Measurements from ENCODE around the gene TOX2.

The TOX2 gene

DNA sequence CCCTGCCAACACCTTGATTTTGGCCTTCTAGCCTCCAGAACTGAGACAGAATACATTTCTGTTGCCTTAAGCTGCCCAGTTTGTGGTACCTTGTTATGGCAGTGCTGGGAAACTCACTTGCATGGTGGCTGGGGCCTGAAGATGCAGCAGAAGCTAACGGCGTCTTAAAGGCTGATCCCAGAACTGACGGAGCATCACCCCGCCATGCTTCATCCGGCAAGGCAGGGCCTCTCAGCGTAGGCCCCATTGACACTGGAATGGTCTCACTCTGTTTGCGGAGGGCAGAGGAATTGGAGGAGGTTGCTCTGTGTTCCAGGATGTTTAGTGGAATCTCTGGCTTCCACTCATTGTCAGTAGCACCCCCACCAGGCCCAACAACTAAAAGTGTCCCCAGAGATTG is 170.2 kb downstream of the TOX2 start:
- H3K4me1 ChIP-seq (ENCODE audit: control insufficient read depth, low read length) = 0 out of 2 replicates have a peak, but pooled peaks cover 2% of the 10 kb centered on the region
- no peak overlapping the region for H3K4me2 ChIP-seq (ENCODE audit: low read length)
- H3K36me3 ChIP-seq (ENCODE audit: control insufficient read depth, low read length) = no peaks in the 10 kb centered on the region
- no peak overlapping the region for H3K4me3 ChIP-seq (ENCODE audit: low read length)
- H3K9me2 ChIP-seq (replicated peaks; ENCODE audit: control insufficient read depth, low read length) = no peaks in the 10 kb centered on the region
- no peaks in the 10 kb centered on the region for H3K9me3 ChIP-seq (ENCODE audit: control insufficient read depth, insufficient read depth, low read length)
- TF ChIP-seq CTCF (IDR thresholded peaks at IDR 0.05; ENCODE audit: low read depth, low read length, poor library complexity, severe bottlenecking) = no peak
- TF ChIP-seq EZH2phosphoT487 (IDR thresholded peaks at IDR 0.05; ENCODE audit: borderline replicate concordance, low read length) = no peak
- H3K79me2 ChIP-seq (ENCODE audit: control insufficient read depth, low read length) = no peaks in the 10 kb centered on the region
- no peaks in the 10 kb centered on the region for H3F3A ChIP-seq (ENCODE audit: control insufficient read depth, insufficient read depth)
- H3K27ac ChIP-seq (ENCODE audit: low read depth, low read length) = no peak overlapping the region
- H3K27me3 ChIP-seq (ENCODE audit: control insufficient read depth, low read length) = no peaks in the 10 kb centered on the region
- H4K20me1 ChIP-seq (ENCODE audit: control insufficient read depth, insufficient read depth, low read depth, low read length) = no peaks in the 10 kb centered on the region

GRCh38 chr20:44085616-44086434 is 171.2 kb downstream of the TOX2 start:
- H3K4me3 ChIP-seq (ENCODE audit: low read length) = no peak overlapping the region
- H3K4me2 ChIP-seq (ENCODE audit: low read length) = no peak overlapping the region
- H3K79me2 ChIP-seq (ENCODE audit: control insufficient read depth, low read length) = no peaks in the 10 kb centered on the region
- H3F3A ChIP-seq (ENCODE audit: control insufficient read depth, insufficient read depth) = no peaks in the 10 kb centered on the region
- H3K9me2 ChIP-seq (replicated peaks; ENCODE audit: control insufficient read depth, low read length) = no peaks in the 10 kb centered on the region
- no peaks in the 10 kb centered on the region for H3K36me3 ChIP-seq (ENCODE audit: control insufficient read depth, low read length)
- no peaks in the 10 kb centered on the region for H3K27me3 ChIP-seq (ENCODE audit: control insufficient read depth, low read length)
- no peaks in the 10 kb centered on the region for H4K20me1 ChIP-seq (ENCODE audit: control insufficient read depth, insufficient read depth, low read depth, low read length)
- 0 out of 2 replicates have a peak, but pooled peaks cover 6% of the 10 kb centered on the region for H3K4me1 ChIP-seq (ENCODE audit: control insufficient read depth, low read length)
- TF ChIP-seq EZH2phosphoT487 (IDR thresholded peaks at IDR 0.05; ENCODE audit: borderline replicate concordance, low read length) (no peak), CTCF (IDR thresholded peaks at IDR 0.05; ENCODE audit: low read depth, low read length, poor library complexity, severe bottlenecking) (no peak)
- H3K27ac ChIP-seq (ENCODE audit: low read depth, low read length) = no peak overlapping the region
- H3K9me3 ChIP-seq (ENCODE audit: control insufficient read depth, insufficient read depth, low read length) = no peaks in the 10 kb centered on the region

GRCh38 chr20:44087051-44087856 is 172.6 kb downstream of the TOX2 start:
- Histone ChIP-seq H3F3A (ENCODE audit: control insufficient read depth, insufficient read depth) (no peaks in the 10 kb centered on the region), H4K20me1 (ENCODE audit: control insufficient read depth, insufficient read depth, low read depth, low read length) (no peaks in the 10 kb centered on the region), H3K79me2 (ENCODE audit: control insufficient read depth, low read length) (no peaks in the 10 kb centered on the region), H3K4me1 (ENCODE audit: control insufficient read depth, low read length) (0 out of 2 replicates have a peak, but pooled peaks cover 6% of the 10 kb centered on the region), H3K27ac (ENCODE audit: low read depth, low read length) (no peak overlapping the region), H3K36me3 (ENCODE audit: control insufficient read depth, low read length) (no peaks in the 10 kb centered on the region), H3K9me2 (replicated peaks; ENCODE audit: control insufficient read depth, low read length) (no peaks in the 10 kb centered on the region), H3K4me3 (ENCODE audit: low read length) (no peak overlapping the region), H3K4me2 (ENCODE audit: low read length) (no peak overlapping the region), H3K27me3 (ENCODE audit: control insufficient read depth, low read length) (no peaks in the 10 kb centered on the region), H3K9me3 (ENCODE audit: control insufficient read depth, insufficient read depth, low read length) (no peaks in the 10 kb centered on the region)
- TF ChIP-seq EZH2phosphoT487 (IDR thresholded peaks at IDR 0.05; ENCODE audit: borderline replicate concordance, low read length) (no peak), CTCF (IDR thresholded peaks at IDR 0.05; ENCODE audit: low read depth, low read length, poor library complexity, severe bottlenecking) (no peak)
